Tibial nerve (tissue), 4 donors: ENCODE results near the gene PPFIBP2. TPM values are rescaled to one million over a fixed set of nuclear protein-coding genes. Genes with fewer than 3 reads are reported as not detected.

Experiments
- DNase-seq, 2 donors: peaks; one replicate each; pipeline ENCODE4 v3.0.0-alpha.2; 2019; ENCODE audit warnings: low spot score in 2 of 2
- H3K27ac ChIP-seq, 4 donors: fragments of 200-600 bp; sonication (generic) in 3 of 4; one replicate each; pipeline ENCODE4 v1.5.1; 2017 to 2019; ENCODE audit warnings: mild to moderate bottlenecking in 1 of 4
- H3K27me3 ChIP-seq, 2 donors: fragments of 200-600 bp; sonication (generic) in 1 of 2; one replicate each; pipeline versions ENCODE4 v1.5.1 to v1.6.0; 2017 to 2019
- H3K36me3 ChIP-seq, 3 donors: fragments of 200-600 bp; sonication (generic); one replicate each; pipeline ENCODE4 v1.5.1; 2018 to 2019
- H3K4me1 ChIP-seq, 4 donors: fragments of 200-600 bp; sonication (generic) in 3 of 4; one replicate each; pipeline ENCODE4 v1.5.1; 2017 to 2019
- H3K4me3 ChIP-seq, 4 donors: fragments of 200-600 bp; sonication (generic) in 3 of 4; one replicate each; pipeline ENCODE4 v1.5.1; 2017 to 2019; ENCODE audit warnings: mild to moderate bottlenecking in 1 of 4, moderate library complexity in 1 of 4
- H3K9me3 ChIP-seq, 4 donors: fragments of 200-600 bp; sonication (generic) in 3 of 4; one replicate each; pipeline ENCODE4 v1.5.1; 2017 to 2019
- EP300 ChIP-seq, 2 donors: sonication (generic); formaldehyde crosslinking; IDR thresholded peaks; one replicate each; pipeline ENCODE4 v1.6.1; 2017; ENCODE audit warnings: antibody characterized with exemption in 2 of 2, mild to moderate bottlenecking in 1 of 2
- POLR2A ChIP-seq, 2 donors: fragments of 450-650 bp; IDR thresholded peaks; one replicate each; pipeline ENCODE4 v1.6.1; 2017; ENCODE audit warnings: antibody characterized with exemption in 2 of 2, mild to moderate bottlenecking in 2 of 2, moderate library complexity in 2 of 2
- WGBS, 2 donors: methylation state at CpG; one replicate each; pipeline ENCODE4 v1.1.5; 2018; 5-methylcytosine and 5-hydroxymethylcytosine counted together
- total RNA-seq, 4 donors: library from RNA; depleted of rRNA; stranded (reverse); fragments of >200 nt; gene quantifications; one replicate each; pipeline ENCODE4 v1.1.0, GENCODE V29; 2016
- TF ChIP-seq, protein P1 (sequence below), 5 experiments: fragments of 200-600 bp in 3 of 5; fragments of 450-650 bp in 2 of 5; sonication (generic) in 3 of 5; IDR thresholded peaks; one replicate each; pipeline ENCODE4 v1.5.1; 2016 to 2019; ENCODE audit warnings: antibody characterized with exemption in 5 of 5, mild to moderate bottlenecking in 3 of 5, moderate library complexity in 2 of 5

PPFIBP2 gene
- total RNA-seq, 4 donors from 2014 or later, result 19.8 to 110 (median 29.2) TPM

DNA sequence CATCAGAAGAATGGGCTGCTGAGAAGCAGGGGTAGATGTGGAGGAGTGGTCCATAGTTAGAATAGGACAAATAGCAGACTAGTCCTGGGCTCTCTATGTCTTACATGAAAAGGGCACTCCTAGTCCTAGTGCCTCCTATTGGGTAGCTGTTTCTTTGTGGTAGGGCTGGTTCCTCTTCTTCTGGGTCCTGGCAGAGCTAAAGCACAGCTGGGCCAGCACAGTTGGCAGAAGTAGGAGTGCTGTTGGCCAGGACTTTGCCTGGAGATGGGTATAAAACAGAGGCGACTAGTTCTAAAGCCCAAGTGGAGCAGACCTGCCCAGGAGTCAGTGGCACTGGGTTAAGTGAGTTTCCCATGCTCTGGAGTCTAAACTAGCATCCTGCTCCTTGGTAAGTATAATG, 55.2 kb downstream of the PPFIBP2 start:
- 94 to 100% methylated on average over 1 of the region's 1 CpG for WGBS, 2 donors
- no peak overlapping the region for H3K4me3 ChIP-seq

DNA sequence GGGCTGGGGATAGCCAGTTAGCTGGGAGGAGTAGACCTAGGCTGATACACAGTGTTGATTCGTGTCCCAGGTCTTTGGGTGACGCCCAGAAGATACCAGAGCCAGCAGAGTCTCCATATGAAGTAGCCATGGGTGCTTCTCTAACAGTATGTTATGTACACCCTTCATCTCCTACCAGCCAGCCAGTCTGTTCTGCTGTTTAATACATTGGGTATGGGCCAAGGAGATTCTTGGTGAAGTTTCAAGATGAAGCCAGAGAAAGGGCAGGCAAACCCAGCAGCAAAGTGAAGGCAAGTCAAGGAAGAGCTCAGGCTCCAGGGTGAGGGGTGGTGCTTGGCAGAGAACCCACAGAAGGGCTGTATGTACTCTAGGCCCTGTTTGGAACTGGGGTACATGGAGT, 56.4 kb downstream of the PPFIBP2 start:
- H3K4me1 ChIP-seq, result peaks cover 0 to 36% (median 32%) of the 10 kb centered on the region in 4 donors
- TF ChIP-seq EP300 (IDR thresholded peaks at IDR 0.05) (no peak), POLR2A (IDR thresholded peaks at IDR 0.05) (no peak)
- TF ChIP-seq, protein P1, sequence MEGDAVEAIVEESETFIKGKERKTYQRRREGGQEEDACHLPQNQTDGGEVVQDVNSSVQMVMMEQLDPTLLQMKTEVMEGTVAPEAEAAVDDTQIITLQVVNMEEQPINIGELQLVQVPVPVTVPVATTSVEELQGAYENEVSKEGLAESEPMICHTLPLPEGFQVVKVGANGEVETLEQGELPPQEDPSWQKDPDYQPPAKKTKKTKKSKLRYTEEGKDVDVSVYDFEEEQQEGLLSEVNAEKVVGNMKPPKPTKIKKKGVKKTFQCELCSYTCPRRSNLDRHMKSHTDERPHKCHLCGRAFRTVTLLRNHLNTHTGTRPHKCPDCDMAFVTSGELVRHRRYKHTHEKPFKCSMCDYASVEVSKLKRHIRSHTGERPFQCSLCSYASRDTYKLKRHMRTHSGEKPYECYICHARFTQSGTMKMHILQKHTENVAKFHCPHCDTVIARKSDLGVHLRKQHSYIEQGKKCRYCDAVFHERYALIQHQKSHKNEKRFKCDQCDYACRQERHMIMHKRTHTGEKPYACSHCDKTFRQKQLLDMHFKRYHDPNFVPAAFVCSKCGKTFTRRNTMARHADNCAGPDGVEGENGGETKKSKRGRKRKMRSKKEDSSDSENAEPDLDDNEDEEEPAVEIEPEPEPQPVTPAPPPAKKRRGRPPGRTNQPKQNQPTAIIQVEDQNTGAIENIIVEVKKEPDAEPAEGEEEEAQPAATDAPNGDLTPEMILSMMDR (IDR thresholded peaks at IDR 0.05), result no peak
- H3K27ac ChIP-seq, result no peak overlapping the region
- H3K4me3 ChIP-seq, result no peak overlapping the region
- H3K27me3 ChIP-seq, result no peaks in the 10 kb centered on the region
- 76 to 96% methylated on average over 2 of the region's 2 CpGs for WGBS, 2 donors
- peaks cover 0 to 21% (median 10%) of the 10 kb centered on the region in 3 donors for H3K36me3 ChIP-seq
- peaks cover 0 to 4% (median 0%) of the 10 kb centered on the region in 4 donors for H3K9me3 ChIP-seq
- no peak for DNase-seq

More for the DNA sequence above, 55.2 kb downstream of the PPFIBP2 start:
- Histone ChIP-seq H3K4me1 (peaks cover 0 to 25% (median 20%) of the 10 kb centered on the region in 4 donors), H3K27me3 (no peaks in the 10 kb centered on the region), H3K36me3 (peaks cover 0 to 23% (median 10%) of the 10 kb centered on the region in 3 donors), H3K9me3 (peaks cover 0 to 4% (median 0%) of the 10 kb centered on the region in 4 donors), H3K27ac (no peak overlapping the region)
- no peak for TF ChIP-seq EP300 (IDR thresholded peaks at IDR 0.05)
- no peak for TF ChIP-seq POLR2A (IDR thresholded peaks at IDR 0.05)
- no peak for DNase-seq

DNA sequence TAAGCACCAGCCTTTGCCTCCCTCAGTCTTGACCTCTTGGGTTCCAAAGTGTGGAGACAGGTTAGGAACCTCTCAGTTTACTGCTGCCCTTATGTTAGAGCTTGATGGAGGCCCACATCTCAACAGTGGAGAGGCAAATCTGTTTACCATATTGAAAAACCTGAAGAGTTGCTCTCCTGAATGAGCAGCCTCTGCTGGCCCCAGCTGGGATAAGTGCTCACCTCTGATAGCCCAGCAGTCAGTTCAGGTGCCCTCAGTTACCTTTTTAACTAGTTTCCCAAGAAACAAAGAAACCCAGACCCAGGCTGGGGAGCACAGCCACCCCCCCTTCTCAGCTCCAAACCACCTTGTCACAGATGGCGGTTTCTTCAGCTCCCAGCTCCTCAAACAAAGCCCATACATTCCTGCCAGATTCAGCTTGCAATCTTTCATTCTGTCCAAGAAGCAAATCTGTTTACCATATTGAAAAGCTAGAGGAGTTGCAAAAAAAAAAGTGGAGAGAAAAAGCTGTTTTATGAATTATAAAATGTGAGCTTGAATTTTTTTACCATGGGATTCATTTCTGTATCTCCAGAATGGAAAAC, 57.2 kb downstream of the PPFIBP2 start:
- 87 to 90% methylated on average over 1 of the region's 1 CpG for WGBS, 2 donors
- TF ChIP-seq POLR2A (IDR thresholded peaks at IDR 0.05), result no peak
- TF ChIP-seq, protein P1 (IDR thresholded peaks at IDR 0.05), result no peak
- peaks cover 0 to 14% (median 7%) of the 10 kb centered on the region in 3 donors for H3K36me3 ChIP-seq
- H3K4me1 ChIP-seq, result peaks cover 0 to 44% (median 40%) of the 10 kb centered on the region in 4 donors
- no peak overlapping the region for H3K4me3 ChIP-seq
- H3K9me3 ChIP-seq, result peaks cover 0 to 4% (median 0%) of the 10 kb centered on the region in 4 donors
- no peak for DNase-seq
- no peaks in the 10 kb centered on the region for H3K27me3 ChIP-seq
- peak overlapping the region in 3 of 4 donors; percentile 60 to 94 (median 94) for H3K27ac ChIP-seq

DNA sequence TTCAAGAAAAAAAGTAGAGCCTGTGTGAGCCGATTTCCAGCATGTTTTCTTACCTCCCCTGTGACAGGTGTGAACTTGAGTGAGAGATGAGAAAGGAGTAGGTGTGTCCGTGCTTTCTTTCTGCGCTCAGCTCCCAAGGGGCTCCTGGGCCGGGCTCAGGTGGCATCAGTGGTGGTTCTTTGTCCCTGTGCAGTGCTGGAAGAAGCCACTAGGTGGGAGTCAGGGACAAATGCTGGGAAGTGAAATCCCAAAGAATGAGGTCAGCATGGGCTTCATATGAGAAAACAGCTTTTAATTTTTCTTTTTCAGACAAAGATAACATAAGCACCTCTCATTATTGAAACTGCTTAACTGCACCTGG, 57.8 kb downstream of the PPFIBP2 start:
- WGBS, 2 donors, result 5 to 8% methylated on average over 4 of the region's 4 CpGs
- Histone ChIP-seq H3K36me3 (peaks cover 0 to 10% (median under 1%) of the 10 kb centered on the region in 3 donors), H3K27ac (peak overlapping the region; percentile 60 to 94 (median 82)), H3K27me3 (no peaks in the 10 kb centered on the region), H3K4me1 (peaks cover 0 to 50% (median 46%) of the 10 kb centered on the region in 4 donors), H3K4me3 (no peak overlapping the region), H3K9me3 (peaks cover 0 to 4% (median 0%) of the 10 kb centered on the region in 4 donors)
- TF ChIP-seq, protein P1 (IDR thresholded peaks at IDR 0.05), result peak; percentile 85 to 96 (median 93)
- no peak for TF ChIP-seq POLR2A (IDR thresholded peaks at IDR 0.05)
- no peak for TF ChIP-seq EP300 (IDR thresholded peaks at IDR 0.05)
- peak; percentile 64 to 83 for DNase-seq

DNA sequence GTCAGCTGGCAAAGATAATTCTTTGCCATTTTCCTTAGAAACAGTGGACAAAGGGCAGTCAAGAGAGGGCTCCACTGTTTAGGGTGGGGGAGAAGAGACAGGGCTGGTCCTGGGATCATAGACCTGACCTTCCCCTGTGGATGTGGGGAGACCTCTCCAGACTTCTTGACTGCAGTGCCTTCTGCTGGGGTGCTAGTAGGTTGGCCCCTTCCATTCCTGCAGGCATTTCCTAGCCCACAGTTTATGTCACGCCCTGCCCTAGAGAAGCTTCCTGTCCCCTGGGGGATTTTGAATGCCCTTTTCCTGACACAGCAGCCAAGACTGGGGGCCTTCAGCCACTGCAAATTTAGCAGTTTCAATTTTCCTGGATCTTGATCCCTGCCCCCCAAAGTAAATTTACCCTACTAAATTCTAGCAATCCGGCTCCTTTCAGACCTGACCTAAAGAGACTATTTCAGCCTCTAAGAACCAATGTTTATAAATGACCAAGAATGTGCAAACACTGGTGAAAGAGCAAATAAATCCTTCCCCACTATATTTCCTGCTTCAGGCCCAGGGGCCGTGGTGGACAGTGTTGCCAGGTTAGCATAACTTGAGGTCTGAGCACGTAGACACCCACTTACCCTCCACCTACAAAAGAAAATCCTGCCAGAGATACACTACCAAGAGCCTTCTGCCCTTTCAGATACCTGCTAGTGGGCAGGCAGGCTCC, 58.4 kb downstream of the PPFIBP2 start:
- no peaks in the 10 kb centered on the region for H3K27me3 ChIP-seq
- H3K27ac ChIP-seq, result peak overlapping the region; percentile 60 to 94 (median 82)
- no peak for TF ChIP-seq POLR2A (IDR thresholded peaks at IDR 0.05)
- no peak for TF ChIP-seq EP300 (IDR thresholded peaks at IDR 0.05)
- TF ChIP-seq, protein P1 (IDR thresholded peaks at IDR 0.05), result peak in 1 of 5 experiments; percentile 13
- peaks cover 0 to 56% (median 51%) of the 10 kb centered on the region in 4 donors for H3K4me1 ChIP-seq
- peaks cover 0 to 10% (median 0%) of the 10 kb centered on the region in 3 donors for H3K36me3 ChIP-seq
- peaks cover 0 to 4% (median 0%) of the 10 kb centered on the region in 4 donors for H3K9me3 ChIP-seq
- no peak overlapping the region for H3K4me3 ChIP-seq
- 52 to 57% methylated on average over 4 of the region's 4 CpGs for WGBS, 2 donors
- no peak for DNase-seq
